H1 (cell line): ENCODE data around the gene GREB1. TPM values are rescaled to one million over a fixed set of nuclear protein-coding genes. Genes with fewer than 3 reads are reported as not detected.

Experiments used
- CREB1 ChIP-seq: IDR thresholded peaks from 2 replicates; pipeline ENCODE4 v1.6.1; 2012; ENCODE audit warnings: inconsistent platforms
- HDAC2 ChIP-seq, 2 experiments: fragments of 300-600 bp in 1 of 2; sonication (generic) in 1 of 2; IDR thresholded peaks; 2 replicates each; pipeline ENCODE4 v1.6.1; 2011 to 2012; ENCODE audit warnings: low read depth in 2 of 2, low read length in 2 of 2, mild to moderate bottlenecking in 2 of 2, moderate library complexity in 2 of 2, borderline replicate concordance in 1 of 2, inconsistent platforms in 1 of 2
- NANOG ChIP-seq: IDR thresholded peaks from 2 replicates; pipeline ENCODE4 v1.6.1; 2011; ENCODE audit warnings: low read length, low read depth, mild to moderate bottlenecking, inconsistent platforms; ENCODE audit not compliant: insufficient read depth, poor library complexity, severe bottlenecking
- TBP ChIP-seq: IDR thresholded peaks from 2 replicates; pipeline ENCODE4 v1.6.1; 2011; ENCODE audit warnings: low read depth, low read length, improper control_type of control experiment
- TCF12 ChIP-seq: IDR thresholded peaks from 2 replicates; pipeline ENCODE4 v1.6.1; 2011; ENCODE audit warnings: low read depth, mild to moderate bottlenecking, low read length
- polyA plus RNA-seq, 7 experiments: library from polyadenylated mRNA; depleted of rRNA in 3 of 7; stranded (reverse) in 5 of 7; unstranded in 2 of 7; fragments of >200 nt in 5 of 7; fragments of 200-250 nt in 2 of 7; gene quantifications; 1 replicate in 5 of 7; 2 replicates in 1 of 7; 4 replicates in 1 of 7; pipeline versions ENCODE4 v1.2.1 to v1.2.3, GENCODE V29; 2011 to 2013; ENCODE audit warnings: missing spikeins in 2 of 7, mixed read lengths in 2 of 7
- total RNA-seq: library from RNA; stranded (reverse); fragmentation: NEBNext Ultra II Directional; extraction: Animal tissue kit (Norgen Biotek cat#: 25700); gene quantifications from 2 replicates; pipeline ENCODE4 v1.2.1, GENCODE V29; 2021

The GREB1 gene
- total and polyA plus RNA-seq, 2 of the 8 experiments (the other 6 are each of a cell fraction or from before 2014, with no cell fraction given), result 7.9 to 43.4 TPM

DNA sequence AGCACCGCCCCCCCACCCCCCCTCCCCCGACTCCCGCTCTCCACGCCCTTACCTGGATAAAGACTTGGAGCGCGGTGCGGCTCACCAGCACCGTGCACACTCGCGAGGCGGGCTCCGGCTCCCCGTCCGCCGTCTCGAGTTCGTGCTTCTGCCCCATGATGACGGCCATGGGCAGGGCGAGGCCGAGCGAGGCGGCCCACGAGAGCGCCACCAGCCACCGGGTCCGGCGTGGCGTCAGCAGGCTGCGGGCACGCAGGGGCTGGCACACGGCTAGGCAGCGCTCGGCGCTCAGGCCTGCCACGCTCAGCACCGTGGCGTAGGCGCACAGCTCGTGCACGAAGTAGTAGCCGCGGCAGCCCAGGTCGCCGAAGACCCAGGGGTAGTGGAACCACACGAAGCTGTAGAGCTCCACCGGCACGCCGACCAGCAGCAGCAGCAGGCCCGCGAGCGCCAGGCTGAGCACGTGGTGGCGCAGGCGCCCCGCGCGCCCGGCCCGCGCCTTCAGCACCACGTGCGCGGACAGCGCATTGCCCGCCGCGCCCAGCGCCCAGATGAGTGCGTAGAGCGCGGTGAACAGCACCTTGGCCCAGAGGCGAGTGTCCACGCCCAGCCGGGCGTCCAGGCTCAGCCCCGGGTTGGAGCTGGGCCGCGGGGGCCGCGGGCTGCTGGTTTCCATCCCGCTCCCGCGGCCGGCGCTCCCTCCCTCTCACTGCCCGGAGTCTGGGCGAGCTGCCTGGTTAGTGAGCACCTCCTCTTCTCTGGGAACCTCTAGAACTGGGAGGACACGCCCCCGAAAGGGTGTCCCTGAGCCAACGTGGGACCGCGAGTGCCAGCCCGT is 135.8 kb downstream of the GREB1 start, which contains the start of gene NTSR2 (continued):
- TF ChIP-seq TBP (no peak; the same call in 1 of the 2 replicates), CREB1 (peak; percentile 63; the same call in 1 of the 2 replicates), TCF12 (0 out of 2 replicates have a peak, but pooled peaks have one; percentile 52), HDAC2 (IDR thresholded peaks at IDR 0.05; ENCODE audit: borderline replicate concordance in 1 of 2, low read depth in 2 of 2, low read length in 2 of 2) (peak; percentile 85 to 97; a peak in 2 of 4 replicates), NANOG (no peak)
